ENCODE results near the gene MICU2. TPM values are rescaled to one million over a fixed set of nuclear protein-coding genes. Genes with fewer than 3 reads are reported as not detected.

The MICU2 gene
- total and polyA plus RNA-seq, 2 donors (not counting 1 experiment from before 2014, with no cell fraction given), result 43.3 to 43.9 TPM

GRCh38 chr13:21619633-21620220, 15.8 kb upstream of the MICU2 start:
- no peaks in the 10 kb centered on the region for H3K9me3 ChIP-seq (ENCODE audit: control insufficient read depth, insufficient read depth, low read depth, low read length)
- no peak overlapping the region for H3K27ac ChIP-seq (ENCODE audit: insufficient read depth, low read length)
- H3K36me3 ChIP-seq (ENCODE audit: control insufficient read depth, insufficient read depth, low read length), result no peaks in the 10 kb centered on the region
- peak in 1 of 2 donors; percentile 52 for DNase-seq (ENCODE audit: low read depth in 2 of 2)
- H3K4me2 ChIP-seq (ENCODE audit: extremely low read depth, insufficient read depth, low read length), result no peak overlapping the region
- no peak overlapping the region for H3K4me3 ChIP-seq (replicated peaks in 1 of 4; ENCODE audit: control extremely low read depth in 1 of 4, insufficient read depth in 1 of 4, low read depth in 3 of 4, low read length in 4 of 4)
- H4K20me1 ChIP-seq (ENCODE audit: control insufficient read depth, extremely low read depth, insufficient read depth, low read length), result no peaks in the 10 kb centered on the region
- no peaks in the 10 kb centered on the region for H3K4me1 ChIP-seq (ENCODE audit: control insufficient read depth, extremely low read depth, insufficient read depth, low read length)
- peaks cover 5% of the 10 kb centered on the region for H3K27me3 ChIP-seq (ENCODE audit: control insufficient read depth, insufficient read depth, low read length)
- no peak overlapping the region for H3K9ac ChIP-seq (ENCODE audit: insufficient read depth, low read length)
- no peaks in the 10 kb centered on the region for H3K79me2 ChIP-seq (ENCODE audit: control insufficient read depth, insufficient read depth, low read length)
- no peak for TF ChIP-seq EZH2 (IDR thresholded peaks at IDR 0.05; ENCODE audit: low read length, missing control alignments)
- no peak for TF ChIP-seq CTCF (conservative IDR thresholded peaks at IDR 0.05 in 1 of 2, IDR thresholded peaks at IDR 0.05 in 1 of 2; ENCODE audit: low read depth in 1 of 2, low read length in 2 of 2)
- H2AFZ ChIP-seq (ENCODE audit: low read length), result no peak overlapping the region

- no peak overlapping the region for H3K4me2 ChIP-seq (ENCODE audit: extremely low read depth, insufficient read depth, low read length)
- H3K4me3 ChIP-seq (replicated peaks in 1 of 4; ENCODE audit: control extremely low read depth in 1 of 4, insufficient read depth in 1 of 4, low read depth in 3 of 4, low read length in 4 of 4), result no peak overlapping the region
- H3K9me3 ChIP-seq (ENCODE audit: control insufficient read depth, insufficient read depth, low read depth, low read length), result no peaks in the 10 kb centered on the region
- TF ChIP-seq EZH2 (IDR thresholded peaks at IDR 0.05; ENCODE audit: low read length, missing control alignments) (no peak), CTCF (conservative IDR thresholded peaks at IDR 0.05 in 1 of 2, IDR thresholded peaks at IDR 0.05 in 1 of 2; ENCODE audit: low read depth in 1 of 2, low read length in 2 of 2) (no peak)
- H3K27ac ChIP-seq (ENCODE audit: insufficient read depth, low read length), result no peak overlapping the region
- no peak overlapping the region for H3K9ac ChIP-seq (ENCODE audit: insufficient read depth, low read length)
- peaks cover 5% of the 10 kb centered on the region for H3K27me3 ChIP-seq (ENCODE audit: control insufficient read depth, insufficient read depth, low read length)
- H2AFZ ChIP-seq (ENCODE audit: low read length), result no peak overlapping the region
- H3K4me1 ChIP-seq (ENCODE audit: control insufficient read depth, extremely low read depth, insufficient read depth, low read length), result no peaks in the 10 kb centered on the region
- DNase-seq (ENCODE audit: low read depth in 2 of 2), result no peak
- H4K20me1 ChIP-seq (ENCODE audit: control insufficient read depth, extremely low read depth, insufficient read depth, low read length), result no peaks in the 10 kb centered on the region
- no peaks in the 10 kb centered on the region for H3K79me2 ChIP-seq (ENCODE audit: control insufficient read depth, insufficient read depth, low read length)
- H3K36me3 ChIP-seq (ENCODE audit: control insufficient read depth, insufficient read depth, low read length), result no peaks in the 10 kb centered on the region
Measured at GRCh38 chr13:21616880-21617279, 12.9 kb upstream of the MICU2 start.

DNA sequence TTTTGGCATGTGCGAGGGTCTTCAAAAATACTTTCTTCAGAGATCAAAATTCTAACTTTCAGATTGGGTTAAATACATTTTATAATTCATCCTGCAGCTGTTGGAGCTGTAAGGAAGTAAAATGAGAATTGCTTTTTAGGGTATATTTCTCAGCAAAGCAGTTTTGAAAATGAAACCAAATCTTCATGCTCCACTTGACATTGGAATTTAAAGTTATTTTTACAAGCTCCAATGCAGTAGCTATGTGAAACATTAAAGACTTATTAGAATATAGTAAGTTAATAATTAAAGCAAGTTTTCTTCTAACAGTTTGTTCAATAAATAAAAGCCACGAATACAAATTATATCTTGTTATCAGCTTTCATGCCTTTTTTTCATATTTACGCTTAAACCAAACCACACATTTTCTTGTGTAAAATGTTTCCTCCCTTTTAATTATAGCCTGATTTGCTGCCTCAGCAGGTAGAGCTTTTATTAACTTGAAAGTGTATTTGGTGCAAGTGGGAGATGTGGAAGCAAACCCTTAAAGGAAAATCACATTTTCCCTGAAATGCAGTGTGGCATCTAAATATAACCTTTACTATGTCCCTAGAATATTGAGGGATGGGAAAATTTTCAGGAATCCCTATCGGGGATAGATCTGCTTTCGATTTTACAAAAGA, 12.4 kb upstream of the MICU2 start:
- H3K9ac ChIP-seq (ENCODE audit: insufficient read depth, low read length), result no peak overlapping the region
- H2AFZ ChIP-seq (ENCODE audit: low read length), result no peak overlapping the region

More for the DNA sequence above, 12.4 kb upstream of the MICU2 start:
- Histone ChIP-seq H3K9me3 (ENCODE audit: control insufficient read depth, insufficient read depth, low read depth, low read length) (no peaks in the 10 kb centered on the region), H3K27ac (ENCODE audit: insufficient read depth, low read length) (no peak overlapping the region), H3K4me1 (ENCODE audit: control insufficient read depth, extremely low read depth, insufficient read depth, low read length) (no peaks in the 10 kb centered on the region), H3K4me2 (ENCODE audit: extremely low read depth, insufficient read depth, low read length) (no peak overlapping the region), H3K36me3 (ENCODE audit: control insufficient read depth, insufficient read depth, low read length) (no peaks in the 10 kb centered on the region), H3K27me3 (ENCODE audit: control insufficient read depth, insufficient read depth, low read length) (peaks cover 5% of the 10 kb centered on the region), H4K20me1 (ENCODE audit: control insufficient read depth, extremely low read depth, insufficient read depth, low read length) (no peaks in the 10 kb centered on the region), H3K4me3 (replicated peaks in 1 of 4; ENCODE audit: control extremely low read depth in 1 of 4, insufficient read depth in 1 of 4, low read depth in 3 of 4, low read length in 4 of 4) (no peak overlapping the region), H3K79me2 (ENCODE audit: control insufficient read depth, insufficient read depth, low read length) (no peaks in the 10 kb centered on the region)
- DNase-seq (ENCODE audit: low read depth in 2 of 2), result no peak
- TF ChIP-seq CTCF (conservative IDR thresholded peaks at IDR 0.05 in 1 of 2, IDR thresholded peaks at IDR 0.05 in 1 of 2; ENCODE audit: low read depth in 1 of 2, low read length in 2 of 2) (no peak), EZH2 (IDR thresholded peaks at IDR 0.05; ENCODE audit: low read length, missing control alignments) (no peak)

Data from fibroblast of lung (primary cell).